ENCODE data around the gene XPO5. TPM values are rescaled to one million over a fixed set of nuclear protein-coding genes. Genes with fewer than 3 reads are reported as not detected.

The XPO5 gene
- total and polyA plus RNA-seq, 2 experiments from 2014 or later = 28.5 to 95.2 TPM

DNA sequence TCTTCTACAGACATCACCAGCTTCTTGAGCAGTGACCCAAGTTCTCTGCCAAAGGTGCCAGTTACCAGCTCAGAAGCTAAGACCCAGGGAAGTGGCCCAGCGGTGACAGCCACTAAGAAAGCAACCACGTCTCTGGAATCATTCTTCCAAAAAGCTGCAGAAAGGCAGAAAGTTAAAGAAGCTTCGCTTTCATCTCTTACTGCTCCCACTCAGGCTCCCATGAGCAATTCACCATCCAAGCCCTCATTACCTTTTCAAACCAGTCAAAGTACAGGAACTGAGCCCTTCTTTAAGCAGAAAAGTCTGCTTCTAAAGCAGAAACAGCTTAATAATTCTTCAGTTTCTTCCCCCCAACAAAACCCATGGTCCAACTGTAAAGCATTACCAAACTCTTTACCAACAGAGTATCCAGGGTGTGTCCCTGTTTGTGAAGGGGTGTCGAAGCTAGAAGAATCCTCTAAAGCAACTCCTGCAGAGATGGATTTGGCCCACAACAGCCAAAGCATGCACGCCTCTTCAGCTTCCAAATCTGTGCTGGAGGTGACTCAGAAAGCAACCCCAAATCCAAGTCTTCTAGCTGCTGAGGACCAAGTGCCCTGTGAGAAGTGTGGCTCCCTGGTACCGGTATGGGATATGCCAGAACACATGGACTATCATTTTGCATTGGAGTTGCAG, 38.0 kb upstream of the XPO5 start:
- no peaks in the 10 kb centered on the region for H3K27me3 ChIP-seq (ENCODE audit: insufficient read depth)
- DNase-seq (ENCODE audit: low spot score) (no peak), ATAC-seq (no peak)
- no peak overlapping the region for H3K4me3 ChIP-seq
- no peaks in the 10 kb centered on the region for H3F3A ChIP-seq (replicated peaks; ENCODE audit: low read depth)
- peaks cover 8% of the 10 kb centered on the region; the same call in 2 of the 3 replicates for H3K36me3 Mint-ChIP-seq (ENCODE audit: low read depth)
- H3K79me2 ChIP-seq (replicated peaks; ENCODE audit: insufficient read depth) = no peaks in the 10 kb centered on the region
- H3K36me3 ChIP-seq (ENCODE audit: insufficient read depth) = peaks cover 8% of the 10 kb centered on the region; the same call in 1 of the 2 replicates
- no peaks in the 10 kb centered on the region for H3K4me1 Mint-ChIP-seq
- H3K27ac Mint-ChIP-seq = no peak overlapping the region
- no peak for TF ChIP-seq EZH2 (IDR thresholded peaks at IDR 0.05; ENCODE audit: low read depth, unreplicated experiment)
- TF ChIP-seq, protein P1, sequence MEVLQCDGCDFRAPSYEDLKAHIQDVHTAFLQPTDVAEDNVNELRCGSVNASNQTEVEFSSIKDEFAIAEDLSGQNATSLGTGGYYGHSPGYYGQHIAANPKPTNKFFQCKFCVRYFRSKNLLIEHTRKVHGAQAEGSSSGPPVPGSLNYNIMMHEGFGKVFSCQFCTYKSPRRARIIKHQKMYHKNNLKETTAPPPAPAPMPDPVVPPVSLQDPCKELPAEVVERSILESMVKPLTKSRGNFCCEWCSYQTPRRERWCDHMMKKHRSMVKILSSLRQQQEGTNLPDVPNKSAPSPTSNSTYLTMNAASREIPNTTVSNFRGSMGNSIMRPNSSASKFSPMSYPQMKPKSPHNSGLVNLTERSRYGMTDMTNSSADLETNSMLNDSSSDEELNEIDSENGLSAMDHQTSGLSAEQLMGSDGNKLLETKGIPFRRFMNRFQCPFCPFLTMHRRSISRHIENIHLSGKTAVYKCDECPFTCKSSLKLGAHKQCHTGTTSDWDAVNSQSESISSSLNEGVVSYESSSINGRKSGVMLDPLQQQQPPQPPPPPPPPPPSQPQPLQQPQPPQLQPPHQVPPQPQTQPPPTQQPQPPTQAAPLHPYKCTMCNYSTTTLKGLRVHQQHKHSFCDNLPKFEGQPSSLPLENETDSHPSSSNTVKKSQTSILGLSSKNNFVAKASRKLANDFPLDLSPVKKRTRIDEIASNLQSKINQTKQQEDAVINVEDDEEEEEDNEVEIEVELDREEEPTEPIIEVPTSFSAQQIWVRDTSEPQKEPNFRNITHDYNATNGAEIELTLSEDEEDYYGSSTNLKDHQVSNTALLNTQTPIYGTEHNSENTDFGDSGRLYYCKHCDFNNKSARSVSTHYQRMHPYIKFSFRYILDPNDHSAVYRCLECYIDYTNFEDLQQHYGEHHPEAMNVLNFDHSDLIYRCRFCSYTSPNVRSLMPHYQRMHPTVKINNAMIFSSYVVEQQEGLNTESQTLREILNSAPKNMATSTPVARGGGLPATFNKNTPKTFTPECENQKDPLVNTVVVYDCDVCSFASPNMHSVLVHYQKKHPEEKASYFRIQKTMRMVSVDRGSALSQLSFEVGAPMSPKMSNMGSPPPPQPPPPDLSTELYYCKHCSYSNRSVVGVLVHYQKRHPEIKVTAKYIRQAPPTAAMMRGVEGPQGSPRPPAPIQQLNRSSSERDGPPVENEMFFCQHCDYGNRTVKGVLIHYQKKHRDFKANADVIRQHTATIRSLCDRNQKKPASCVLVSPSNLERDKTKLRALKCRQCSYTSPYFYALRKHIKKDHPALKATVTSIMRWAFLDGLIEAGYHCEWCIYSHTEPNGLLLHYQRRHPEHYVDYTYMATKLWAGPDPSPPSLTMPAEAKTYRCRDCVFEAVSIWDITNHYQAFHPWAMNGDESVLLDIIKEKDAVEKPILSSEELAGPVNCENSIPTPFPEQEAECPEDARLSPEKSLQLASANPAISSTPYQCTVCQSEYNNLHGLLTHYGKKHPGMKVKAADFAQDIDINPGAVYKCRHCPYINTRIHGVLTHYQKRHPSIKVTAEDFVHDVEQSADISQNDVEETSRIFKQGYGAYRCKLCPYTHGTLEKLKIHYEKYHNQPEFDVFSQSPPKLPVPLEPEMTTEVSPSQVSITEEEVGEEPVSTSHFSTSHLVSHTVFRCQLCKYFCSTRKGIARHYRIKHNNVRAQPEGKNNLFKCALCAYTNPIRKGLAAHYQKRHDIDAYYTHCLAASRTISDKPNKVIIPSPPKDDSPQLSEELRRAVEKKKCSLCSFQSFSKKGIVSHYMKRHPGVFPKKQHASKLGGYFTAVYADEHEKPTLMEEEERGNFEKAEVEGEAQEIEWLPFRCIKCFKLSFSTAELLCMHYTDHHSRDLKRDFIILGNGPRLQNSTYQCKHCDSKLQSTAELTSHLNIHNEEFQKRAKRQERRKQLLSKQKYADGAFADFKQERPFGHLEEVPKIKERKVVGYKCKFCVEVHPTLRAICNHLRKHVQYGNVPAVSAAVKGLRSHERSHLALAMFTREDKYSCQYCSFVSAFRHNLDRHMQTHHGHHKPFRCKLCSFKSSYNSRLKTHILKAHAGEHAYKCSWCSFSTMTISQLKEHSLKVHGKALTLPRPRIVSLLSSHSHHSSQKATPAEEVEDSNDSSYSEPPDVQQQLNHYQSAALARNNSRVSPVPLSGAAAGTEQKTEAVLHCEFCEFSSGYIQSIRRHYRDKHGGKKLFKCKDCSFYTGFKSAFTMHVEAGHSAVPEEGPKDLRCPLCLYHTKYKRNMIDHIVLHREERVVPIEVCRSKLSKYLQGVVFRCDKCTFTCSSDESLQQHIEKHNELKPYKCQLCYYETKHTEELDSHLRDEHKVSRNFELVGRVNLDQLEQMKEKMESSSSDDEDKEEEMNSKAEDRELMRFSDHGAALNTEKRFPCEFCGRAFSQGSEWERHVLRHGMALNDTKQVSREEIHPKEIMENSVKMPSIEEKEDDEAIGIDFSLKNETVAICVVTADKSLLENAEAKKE (CRISPR knock-in tag; IDR thresholded peaks at IDR 0.05) = no peak
- TF ChIP-seq POLR2AphosphoS5 (IDR thresholded peaks at IDR 0.05; ENCODE audit: low read depth) = no peak
- TF ChIP-seq, protein P2, sequence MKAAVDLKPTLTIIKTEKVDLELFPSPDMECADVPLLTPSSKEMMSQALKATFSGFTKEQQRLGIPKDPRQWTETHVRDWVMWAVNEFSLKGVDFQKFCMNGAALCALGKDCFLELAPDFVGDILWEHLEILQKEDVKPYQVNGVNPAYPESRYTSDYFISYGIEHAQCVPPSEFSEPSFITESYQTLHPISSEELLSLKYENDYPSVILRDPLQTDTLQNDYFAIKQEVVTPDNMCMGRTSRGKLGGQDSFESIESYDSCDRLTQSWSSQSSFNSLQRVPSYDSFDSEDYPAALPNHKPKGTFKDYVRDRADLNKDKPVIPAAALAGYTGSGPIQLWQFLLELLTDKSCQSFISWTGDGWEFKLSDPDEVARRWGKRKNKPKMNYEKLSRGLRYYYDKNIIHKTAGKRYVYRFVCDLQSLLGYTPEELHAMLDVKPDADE (IDR thresholded peaks at IDR 0.05) = no peak
- no peak for TF ChIP-seq EZH2phosphoT487 (IDR thresholded peaks at IDR 0.05; ENCODE audit: unreplicated experiment)
- no peak for TF ChIP-seq ZNF114 (CRISPR knock-in tag; IDR thresholded peaks at IDR 0.05)
- TF ChIP-seq, protein P3, sequence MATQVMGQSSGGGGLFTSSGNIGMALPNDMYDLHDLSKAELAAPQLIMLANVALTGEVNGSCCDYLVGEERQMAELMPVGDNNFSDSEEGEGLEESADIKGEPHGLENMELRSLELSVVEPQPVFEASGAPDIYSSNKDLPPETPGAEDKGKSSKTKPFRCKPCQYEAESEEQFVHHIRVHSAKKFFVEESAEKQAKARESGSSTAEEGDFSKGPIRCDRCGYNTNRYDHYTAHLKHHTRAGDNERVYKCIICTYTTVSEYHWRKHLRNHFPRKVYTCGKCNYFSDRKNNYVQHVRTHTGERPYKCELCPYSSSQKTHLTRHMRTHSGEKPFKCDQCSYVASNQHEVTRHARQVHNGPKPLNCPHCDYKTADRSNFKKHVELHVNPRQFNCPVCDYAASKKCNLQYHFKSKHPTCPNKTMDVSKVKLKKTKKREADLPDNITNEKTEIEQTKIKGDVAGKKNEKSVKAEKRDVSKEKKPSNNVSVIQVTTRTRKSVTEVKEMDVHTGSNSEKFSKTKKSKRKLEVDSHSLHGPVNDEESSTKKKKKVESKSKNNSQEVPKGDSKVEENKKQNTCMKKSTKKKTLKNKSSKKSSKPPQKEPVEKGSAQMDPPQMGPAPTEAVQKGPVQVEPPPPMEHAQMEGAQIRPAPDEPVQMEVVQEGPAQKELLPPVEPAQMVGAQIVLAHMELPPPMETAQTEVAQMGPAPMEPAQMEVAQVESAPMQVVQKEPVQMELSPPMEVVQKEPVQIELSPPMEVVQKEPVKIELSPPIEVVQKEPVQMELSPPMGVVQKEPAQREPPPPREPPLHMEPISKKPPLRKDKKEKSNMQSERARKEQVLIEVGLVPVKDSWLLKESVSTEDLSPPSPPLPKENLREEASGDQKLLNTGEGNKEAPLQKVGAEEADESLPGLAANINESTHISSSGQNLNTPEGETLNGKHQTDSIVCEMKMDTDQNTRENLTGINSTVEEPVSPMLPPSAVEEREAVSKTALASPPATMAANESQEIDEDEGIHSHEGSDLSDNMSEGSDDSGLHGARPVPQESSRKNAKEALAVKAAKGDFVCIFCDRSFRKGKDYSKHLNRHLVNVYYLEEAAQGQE (IDR thresholded peaks at IDR 0.05; ENCODE audit: unreplicated experiment) = no peak
- TF ChIP-seq JUNB (IDR thresholded peaks at IDR 0.05; ENCODE audit: unreplicated experiment) = no peak
- no peak for TF ChIP-seq ZNF331 (CRISPR knock-in tag; IDR thresholded peaks at IDR 0.05; ENCODE audit: low read depth)
- no peak for TF ChIP-seq STAT1 (IDR thresholded peaks at IDR 0.05; ENCODE audit: unreplicated experiment)
- TF ChIP-seq, protein P4, sequence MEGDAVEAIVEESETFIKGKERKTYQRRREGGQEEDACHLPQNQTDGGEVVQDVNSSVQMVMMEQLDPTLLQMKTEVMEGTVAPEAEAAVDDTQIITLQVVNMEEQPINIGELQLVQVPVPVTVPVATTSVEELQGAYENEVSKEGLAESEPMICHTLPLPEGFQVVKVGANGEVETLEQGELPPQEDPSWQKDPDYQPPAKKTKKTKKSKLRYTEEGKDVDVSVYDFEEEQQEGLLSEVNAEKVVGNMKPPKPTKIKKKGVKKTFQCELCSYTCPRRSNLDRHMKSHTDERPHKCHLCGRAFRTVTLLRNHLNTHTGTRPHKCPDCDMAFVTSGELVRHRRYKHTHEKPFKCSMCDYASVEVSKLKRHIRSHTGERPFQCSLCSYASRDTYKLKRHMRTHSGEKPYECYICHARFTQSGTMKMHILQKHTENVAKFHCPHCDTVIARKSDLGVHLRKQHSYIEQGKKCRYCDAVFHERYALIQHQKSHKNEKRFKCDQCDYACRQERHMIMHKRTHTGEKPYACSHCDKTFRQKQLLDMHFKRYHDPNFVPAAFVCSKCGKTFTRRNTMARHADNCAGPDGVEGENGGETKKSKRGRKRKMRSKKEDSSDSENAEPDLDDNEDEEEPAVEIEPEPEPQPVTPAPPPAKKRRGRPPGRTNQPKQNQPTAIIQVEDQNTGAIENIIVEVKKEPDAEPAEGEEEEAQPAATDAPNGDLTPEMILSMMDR (conservative IDR thresholded peaks at IDR 0.05; ENCODE audit: low read depth in 2 of 2) = no peak
- TF ChIP-seq CREB1 (CRISPR knock-in tag; IDR thresholded peaks at IDR 0.05; ENCODE audit: low read depth) = no peak
- TF ChIP-seq NANOG (IDR thresholded peaks at IDR 0.05; ENCODE audit: borderline replicate concordance) = no peak
- no peak overlapping the region for H3K4me2 ChIP-seq
- H3K9me2 ChIP-seq (ENCODE audit: insufficient read depth) = no peaks in the 10 kb centered on the region
- H4K20me1 ChIP-seq (replicated peaks; ENCODE audit: insufficient read depth) = no peaks in the 10 kb centered on the region
- H3K4me1 ChIP-seq (ENCODE audit: insufficient read depth) = no peaks in the 10 kb centered on the region
- H3K27ac ChIP-seq (ENCODE audit: low read depth) = no peak overlapping the region
- no peak overlapping the region; the same call in 2 of the 3 replicates for H3K4me3 Mint-ChIP-seq
- H2AFZ ChIP-seq = no peak overlapping the region
- H3K27me3 Mint-ChIP-seq (ENCODE audit: insufficient read depth, low read depth, poor library complexity) = no peaks in the 10 kb centered on the region
- H3K9me3 Mint-ChIP-seq = no peaks in the 10 kb centered on the region
